ENCODE data around the gene FAM13A. TPM values are rescaled to one million over a fixed set of nuclear protein-coding genes. Genes with fewer than 3 reads are reported as not detected.

FAM13A gene
- total RNA-seq, 1 donor from 2014 or later = 29.5 TPM

GRCh38 chr4:88939697-88940096, 117.3 kb downstream of the FAM13A start:
- no peaks in the 10 kb centered on the region for H3K9me3 Mint-ChIP-seq (ENCODE audit: low read depth)
- H3K27ac Mint-ChIP-seq = no peak overlapping the region
- no peak for DNase-seq (ENCODE audit: low spot score, unreplicated experiment)
- no peaks in the 10 kb centered on the region for H3K4me1 Mint-ChIP-seq (ENCODE audit: low read depth)
- no peak overlapping the region for H3K4me3 Mint-ChIP-seq (ENCODE audit: low read depth)
- no peaks in the 10 kb centered on the region for H3K36me3 Mint-ChIP-seq (ENCODE audit: insufficient read depth)
- no peaks in the 10 kb centered on the region for H3K27me3 Mint-ChIP-seq
- no peak for TF ChIP-seq CTCF (IDR thresholded peaks at IDR 0.05; ENCODE audit: unreplicated experiment)

- TF ChIP-seq CTCF (IDR thresholded peaks at IDR 0.05; ENCODE audit: unreplicated experiment) = no peak
- DNase-seq (ENCODE audit: low spot score, unreplicated experiment) = no peak
- Mint-ChIP-seq H3K4me3 (ENCODE audit: low read depth) (no peak overlapping the region), H3K27ac (no peak overlapping the region), H3K4me1 (ENCODE audit: low read depth) (no peaks in the 10 kb centered on the region), H3K9me3 (ENCODE audit: low read depth) (no peaks in the 10 kb centered on the region), H3K36me3 (ENCODE audit: insufficient read depth) (no peaks in the 10 kb centered on the region), H3K27me3 (no peaks in the 10 kb centered on the region)
Measured at GRCh38 chr4:88938138-88938537, 118.8 kb downstream of the FAM13A start.

- no peaks in the 10 kb centered on the region for H3K9me3 Mint-ChIP-seq (ENCODE audit: low read depth)
- H3K4me3 Mint-ChIP-seq (ENCODE audit: low read depth) = no peak overlapping the region
- DNase-seq (ENCODE audit: low spot score, unreplicated experiment) = no peak
- TF ChIP-seq CTCF (IDR thresholded peaks at IDR 0.05; ENCODE audit: unreplicated experiment) = no peak
- H3K36me3 Mint-ChIP-seq (ENCODE audit: insufficient read depth) = no peaks in the 10 kb centered on the region
- no peak overlapping the region for H3K27ac Mint-ChIP-seq
- no peaks in the 10 kb centered on the region for H3K27me3 Mint-ChIP-seq
- no peaks in the 10 kb centered on the region for H3K4me1 Mint-ChIP-seq (ENCODE audit: low read depth)
Measured at GRCh38 chr4:88937081-88937480, 119.9 kb downstream of the FAM13A start.

GRCh38 chr4:88933414-88934160, 123.4 kb downstream of the FAM13A start:
- no peaks in the 10 kb centered on the region for H3K36me3 Mint-ChIP-seq (ENCODE audit: insufficient read depth)
- no peak for DNase-seq (ENCODE audit: low spot score, unreplicated experiment)
- no peaks in the 10 kb centered on the region for H3K4me1 Mint-ChIP-seq (ENCODE audit: low read depth)
- no peak overlapping the region for H3K27ac Mint-ChIP-seq
- no peaks in the 10 kb centered on the region for H3K27me3 Mint-ChIP-seq
- no peak overlapping the region for H3K4me3 Mint-ChIP-seq (ENCODE audit: low read depth)
- no peak for TF ChIP-seq CTCF (IDR thresholded peaks at IDR 0.05; ENCODE audit: unreplicated experiment)
- no peaks in the 10 kb centered on the region for H3K9me3 Mint-ChIP-seq (ENCODE audit: low read depth)

GRCh38 chr4:88928852-88929251, 128.1 kb downstream of the FAM13A start:
- H3K27ac Mint-ChIP-seq = no peak overlapping the region
- H3K4me1 Mint-ChIP-seq (ENCODE audit: low read depth) = no peaks in the 10 kb centered on the region
- peaks cover 3% of the 10 kb centered on the region for H3K36me3 Mint-ChIP-seq (ENCODE audit: insufficient read depth)
- TF ChIP-seq CTCF (IDR thresholded peaks at IDR 0.05; ENCODE audit: unreplicated experiment) = no peak
- H3K27me3 Mint-ChIP-seq = no peaks in the 10 kb centered on the region
- no peak overlapping the region for H3K4me3 Mint-ChIP-seq (ENCODE audit: low read depth)
- H3K9me3 Mint-ChIP-seq (ENCODE audit: low read depth) = peaks cover 4% of the 10 kb centered on the region
- no peak for DNase-seq (ENCODE audit: low spot score, unreplicated experiment)
